Progenitor cell of endocrine pancreas (in vitro differentiated cells): Measurements from ENCODE around the gene PCDHB16. TPM values are rescaled to one million over a fixed set of nuclear protein-coding genes. Genes with fewer than 3 reads are reported as not detected.
A peak's percentile ranks its signal among the peaks of the same experiment; 100 is the strongest.
"Not testable (repeated sequence)": the region's sequence is repeated elsewhere in the genome, so short reads cannot be mapped to it uniquely, and the experiment has no call there.

ENCODE experiments used
- DNase-seq: peaks from one replicate; pipeline ENCODE4 v3.0.0; 2021; ENCODE audit warnings: low spot score; ENCODE audit not compliant: unreplicated experiment
- H3K27ac Mint-ChIP-seq: 2 replicates; pipeline ENCODE4 v1.8.0; 2021; ENCODE audit warnings: mild to moderate bottlenecking, moderate library complexity, mixed read lengths
- H3K27me3 Mint-ChIP-seq: 2 replicates; pipeline ENCODE4 v1.8.0; 2021; ENCODE audit warnings: mixed read lengths
- H3K36me3 Mint-ChIP-seq: 2 replicates; pipeline ENCODE4 v1.8.0; 2022; ENCODE audit warnings: mixed read lengths; ENCODE audit not compliant: insufficient read depth
- H3K4me1 Mint-ChIP-seq: 2 replicates; pipeline ENCODE4 v1.8.0; 2021; ENCODE audit warnings: low read depth, mixed read lengths
- H3K4me3 Mint-ChIP-seq: 2 replicates; pipeline ENCODE4 v1.8.0; 2021; ENCODE audit warnings: low read depth, mild to moderate bottlenecking, moderate library complexity, mixed read lengths
- H3K9me3 Mint-ChIP-seq: 2 replicates; pipeline ENCODE4 v1.8.0; 2021; ENCODE audit warnings: low read depth, mixed read lengths
- CTCF ChIP-seq: fragments of 200-600 bp; sonication (generic); IDR thresholded peaks from one replicate; pipeline ENCODE4 v1.5.0; 2021; ENCODE audit warnings: antibody characterized with exemption, mild to moderate bottlenecking; ENCODE audit not compliant: unreplicated experiment
- total RNA-seq: library from RNA; stranded (reverse); gene quantifications from 2 replicates; pipeline ENCODE4 v1.2.1, GENCODE V29; 2021

Gene PCDHB16
- total RNA-seq, 1 donor from 2014 or later = 11.9 TPM

- no peaks in the 10 kb centered on the region for H3K4me1 Mint-ChIP-seq
- H3K9me3 Mint-ChIP-seq = peaks cover 51% of the 10 kb centered on the region
- no peak for TF ChIP-seq CTCF
- no peak for DNase-seq
- no peaks in the 10 kb centered on the region for H3K27me3 Mint-ChIP-seq
- H3K4me3 Mint-ChIP-seq = peak within 1 kb of the TSS; percentile 43
- peaks cover 55% of the 10 kb centered on the region for H3K36me3 Mint-ChIP-seq
- H3K27ac Mint-ChIP-seq = no peak within 1 kb of the TSS
These were observed 4.8 kb downstream of the PCDHB16 start, which contains the start of gene PCDHB9 for GRCh38 chr5:141186897-141187512. Gene PCDHB9, plus strand, starts transcription at chr5:141187161. Its CDS starts 158 bp downstream, at chr5:141187319.

GRCh38 chr5:141188682-141189081 is 6.5 kb downstream of the PCDHB16 start:
- Mint-ChIP-seq H3K27ac (peak overlapping the region; percentile 42), H3K36me3 (peaks cover 53% of the 10 kb centered on the region), H3K9me3 (peaks cover 48% of the 10 kb centered on the region)
- not testable (repeated sequence) for H3K4me1 Mint-ChIP-seq, H3K27me3 Mint-ChIP-seq, DNase-seq, H3K4me3 Mint-ChIP-seq

- H3K27me3 Mint-ChIP-seq, H3K27ac Mint-ChIP-seq, DNase-seq, H3K4me3 Mint-ChIP-seq, H3K4me1 Mint-ChIP-seq: not testable (repeated sequence)
- Mint-ChIP-seq H3K36me3 (peaks cover 53% of the 10 kb centered on the region), H3K9me3 (peaks cover 48% of the 10 kb centered on the region)
These were observed 6.9 kb downstream of the PCDHB16 start for GRCh38 chr5:141189131-141189530.

- Mint-ChIP-seq H3K36me3 (peaks cover 43% of the 10 kb centered on the region), H3K4me3 (peak within 1 kb of the TSS; percentile 63), H3K27me3 (no peaks in the 10 kb centered on the region), H3K9me3 (peaks cover 44% of the 10 kb centered on the region), H3K4me1 (no peaks in the 10 kb centered on the region), H3K27ac (peak within 1 kb of the TSS; percentile 80)
- TF ChIP-seq CTCF = peak; percentile 49
- no peak for DNase-seq
These were observed 10.0 kb downstream of the PCDHB16 start, which contains the start of gene PCDHB10 for GRCh38 chr5:141192110-141192725. Gene PCDHB10, plus strand, starts transcription at chr5:141192353. Its CDS starts 200 bp downstream, at chr5:141192553.

GRCh38 chr5:141194332-141194731 is 12.1 kb downstream of the PCDHB16 start:
- Mint-ChIP-seq H3K9me3 (peaks cover 42% of the 10 kb centered on the region), H3K36me3 (peaks cover 38% of the 10 kb centered on the region)
- not testable (repeated sequence) for H3K27ac Mint-ChIP-seq, H3K4me1 Mint-ChIP-seq, DNase-seq, H3K4me3 Mint-ChIP-seq, H3K27me3 Mint-ChIP-seq

- H3K9me3 Mint-ChIP-seq = peaks cover 46% of the 10 kb centered on the region
- no peaks in the 10 kb centered on the region for H3K4me1 Mint-ChIP-seq
- no peak overlapping the region for H3K4me3 Mint-ChIP-seq
- H3K36me3 Mint-ChIP-seq = peaks cover 42% of the 10 kb centered on the region
- DNase-seq = no peak
- H3K27me3 Mint-ChIP-seq = no peaks in the 10 kb centered on the region
- no peak for TF ChIP-seq CTCF
- no peak overlapping the region for H3K27ac Mint-ChIP-seq
These were observed 14.2 kb downstream of the PCDHB16 start for GRCh38 chr5:141196363-141196762.
